ENCODE data around the gene OR52I2.
A peak's percentile ranks its signal among the peaks of the same experiment; 100 is the strongest.

OR52I2 gene

GRCh38 chr11:4581443-4581842 lies at the start of gene OR52I2:
Gene OR52I2 (plus strand): TSS chr11:4581743.
- DNase-seq: no peak

DNA sequence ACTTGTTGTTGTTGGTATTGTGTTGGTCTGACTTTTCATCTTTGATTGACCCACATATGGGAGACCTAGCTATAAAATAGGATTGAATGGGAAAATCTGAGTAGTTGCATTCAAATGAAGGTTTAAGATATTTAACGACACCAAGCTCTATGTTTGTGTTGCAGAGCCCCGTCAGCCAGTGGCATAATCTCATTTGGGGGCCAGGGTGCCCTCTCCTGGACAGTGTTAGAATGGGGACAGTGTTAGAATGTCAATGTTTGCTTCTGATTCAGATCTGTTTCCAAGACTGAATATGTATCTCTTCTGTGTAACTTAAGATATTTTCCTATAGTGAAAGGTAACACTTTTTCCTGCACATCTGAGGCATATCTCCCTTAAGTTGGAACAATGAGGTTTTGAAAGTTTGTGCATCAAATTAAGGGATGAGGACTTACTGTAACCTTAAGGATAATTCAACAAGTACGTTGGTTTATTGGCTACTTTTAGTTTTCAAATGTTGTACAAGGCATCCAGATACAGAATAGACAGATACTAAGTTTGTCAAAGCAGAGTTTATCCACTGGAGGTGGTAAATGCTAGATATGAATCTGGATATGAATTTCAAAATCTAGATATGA lies 41.8 kb upstream of the OR52I2 start:
- peak; percentile 31 for DNase-seq

DNA sequence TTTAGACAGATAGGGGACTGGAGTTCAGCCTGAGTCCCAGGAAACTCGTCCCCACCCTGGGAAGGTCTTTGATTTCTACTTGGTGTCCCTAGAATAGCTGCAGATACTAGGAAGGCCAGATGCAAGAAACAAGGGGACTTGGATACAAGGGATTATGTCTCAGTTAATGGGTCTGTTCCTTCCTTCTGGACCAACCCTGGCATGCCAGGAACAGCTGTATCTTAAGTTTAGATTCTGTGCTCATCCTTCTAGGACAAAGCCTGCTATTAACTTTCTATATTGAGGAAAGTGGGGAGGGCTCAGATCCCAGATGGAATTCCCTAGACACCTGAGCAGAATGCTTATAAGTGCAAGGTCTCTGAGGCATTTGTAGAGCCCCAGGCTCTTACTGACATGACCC lies 40.5 kb upstream of the OR52I2 start:
- DNase-seq: no peak

- no peak for DNase-seq
Measured at GRCh38 chr11:4543561-4543960, 38.0 kb upstream of the OR52I2 start.

- DNase-seq: no peak
Measured at GRCh38 chr11:4544891-4545290, 36.7 kb upstream of the OR52I2 start, which contains the start of gene OR52M1. Gene OR52M1 (plus strand): TSS chr11:4545191. CDS start chr11:4545191, 0 bp downstream.

DNA sequence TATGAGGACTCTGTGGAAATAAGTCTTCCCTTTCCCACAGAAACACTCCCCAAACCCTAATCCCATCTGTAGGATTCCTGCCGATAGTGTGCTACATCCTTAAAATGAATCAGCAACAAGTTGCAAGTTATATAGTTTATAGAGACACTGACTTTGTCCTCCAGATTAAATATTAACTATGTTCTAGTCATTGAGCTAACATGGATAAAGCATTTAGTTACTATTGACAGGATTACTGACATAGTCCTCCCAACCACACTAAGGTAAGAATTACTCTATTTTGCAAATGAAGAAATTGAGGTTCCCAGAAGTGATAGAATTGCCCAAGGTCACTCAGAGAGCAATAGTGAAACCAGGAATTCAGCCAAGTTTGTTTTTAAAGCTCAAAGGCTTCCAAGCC lies 34.7 kb upstream of the OR52I2 start:
- DNase-seq: no peak

DNA sequence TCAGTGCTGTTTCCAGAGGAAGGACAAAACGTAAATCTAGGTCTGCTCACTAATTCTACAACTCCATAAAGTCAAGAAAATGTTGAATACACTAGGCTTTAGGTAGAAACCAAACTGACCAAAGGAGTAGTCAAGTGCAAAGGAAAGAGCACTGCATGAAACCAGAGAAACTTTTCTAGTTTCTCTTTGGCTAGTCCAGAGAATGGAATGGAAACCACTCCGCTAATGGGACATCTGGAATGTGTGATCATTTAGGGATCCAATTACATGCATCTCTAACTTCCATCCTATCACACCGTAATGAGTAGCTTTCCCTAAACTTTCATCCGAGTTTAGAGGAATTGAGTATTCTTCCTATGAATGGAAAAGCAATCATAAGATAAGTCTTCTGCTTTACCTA lies 34.1 kb upstream of the OR52I2 start:
- DNase-seq: no peak

DNA sequence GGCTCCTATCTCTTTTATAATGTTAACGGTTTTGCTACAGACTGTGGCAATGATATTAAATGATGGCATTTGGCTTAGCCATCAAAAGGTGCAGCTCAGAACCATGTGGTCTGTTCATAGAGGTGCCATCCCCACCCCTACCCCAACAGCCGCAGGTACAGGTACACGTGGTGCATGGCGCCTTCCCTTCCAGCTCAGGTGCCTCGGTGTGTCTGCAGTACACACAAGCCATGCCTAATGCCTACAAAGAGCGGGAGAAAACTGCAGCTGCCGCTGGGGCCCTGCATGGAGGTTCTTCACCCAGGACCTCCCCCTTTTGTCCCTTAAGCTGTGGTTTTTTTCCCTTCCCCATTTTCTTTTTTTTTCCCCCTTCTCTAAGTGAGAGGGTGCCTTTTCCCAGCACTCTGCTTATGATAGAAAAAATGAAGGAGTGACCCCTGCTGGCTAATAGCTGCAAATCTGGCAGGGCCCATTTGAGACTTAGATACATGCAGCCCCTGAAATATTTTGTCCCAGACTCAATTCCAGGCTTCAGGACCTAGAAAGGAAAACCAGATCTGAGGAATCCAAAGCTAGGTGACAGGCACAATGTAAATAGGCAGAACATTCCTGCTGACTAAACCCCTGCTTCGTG lies 30.1 kb upstream of the OR52I2 start:
- no peak for DNase-seq

- no peak for DNase-seq
Measured at GRCh38 chr11:4559527-4560440, 21.8 kb upstream of the OR52I2 start.

GRCh38 chr11:4560467-4560866 lies 21.1 kb upstream of the OR52I2 start:
- DNase-seq: no peak

GRCh38 chr11:4565371-4565770 lies 16.2 kb upstream of the OR52I2 start:
- no peak for DNase-seq

GRCh38 chr11:4569075-4569474 lies 12.5 kb upstream of the OR52I2 start:
- no peak for DNase-seq

DNA sequence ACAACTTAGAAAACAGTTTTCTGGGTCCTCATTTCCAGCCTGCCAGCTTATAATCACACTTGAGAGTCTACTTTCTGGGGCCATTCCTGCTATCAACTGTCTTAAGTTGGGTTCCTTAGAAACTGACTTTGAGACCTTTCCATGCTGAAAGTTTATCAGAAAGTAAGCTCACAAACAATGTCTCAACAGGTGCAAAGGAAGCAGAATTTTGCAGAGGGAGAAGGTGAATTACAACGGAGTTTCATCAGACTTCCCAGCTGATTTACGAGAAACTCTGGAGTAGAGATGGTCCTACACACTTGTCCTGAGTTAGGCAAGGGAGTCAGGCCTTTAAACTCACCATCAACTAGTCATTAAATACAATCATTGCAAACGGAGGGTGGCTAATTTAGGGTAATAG lies 4.7 kb upstream of the OR52I2 start:
- DNase-seq: no peak

GRCh38 chr11:4577761-4578160 lies 3.8 kb upstream of the OR52I2 start:
- peak; percentile 39 for DNase-seq

DNA sequence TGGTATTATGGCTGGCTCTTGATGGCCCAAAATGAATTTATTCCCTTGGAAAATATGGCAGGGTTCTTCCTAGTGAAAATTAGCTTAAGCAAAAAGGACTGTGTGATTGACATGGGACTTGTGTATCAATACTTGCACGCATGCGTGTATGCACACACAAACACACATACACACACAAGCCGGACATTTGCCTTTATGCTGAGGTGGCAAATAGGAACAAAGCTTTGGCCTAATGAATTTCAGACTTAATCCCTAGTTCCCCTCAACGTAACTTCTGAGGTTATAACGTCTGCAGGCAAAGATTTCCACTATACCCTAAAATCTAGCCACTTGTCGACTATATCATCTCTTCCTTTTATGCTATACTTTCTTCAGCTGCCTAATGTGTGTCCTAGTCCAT lies 2.9 kb upstream of the OR52I2 start:
- DNase-seq: no peak

GRCh38 chr11:4580124-4580523 lies 1.4 kb upstream of the OR52I2 start:
- no peak for DNase-seq

GRCh38 chr11:4589017-4589416 lies 7.5 kb downstream of the OR52I2 start:
- no peak for DNase-seq

DNA sequence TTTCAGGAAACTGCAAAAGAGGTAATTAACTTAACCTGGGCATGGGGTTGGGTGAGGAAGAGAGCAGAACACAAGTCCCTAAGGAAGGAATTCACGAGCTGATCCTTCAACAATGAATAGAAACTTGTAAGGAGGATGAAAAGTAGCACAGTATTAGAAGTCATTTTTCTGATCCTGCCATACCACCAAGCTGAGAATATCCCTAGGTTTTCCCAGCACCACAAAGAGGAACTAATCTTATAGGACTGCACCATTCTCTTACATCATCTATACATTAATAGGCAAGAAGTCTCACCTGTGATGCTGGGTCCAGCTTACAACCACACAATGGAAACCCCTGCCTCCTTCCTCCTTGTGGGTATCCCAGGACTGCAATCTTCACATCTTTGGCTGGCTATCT lies 12.2 kb downstream of the OR52I2 start, which contains the start of gene OR52I1:
OR52I1 (plus strand) TSS at position 301 of the 400 bp plus-strand sequence; CDS start at position 301, 0 bp downstream.
- DNase-seq: no peak

DNA sequence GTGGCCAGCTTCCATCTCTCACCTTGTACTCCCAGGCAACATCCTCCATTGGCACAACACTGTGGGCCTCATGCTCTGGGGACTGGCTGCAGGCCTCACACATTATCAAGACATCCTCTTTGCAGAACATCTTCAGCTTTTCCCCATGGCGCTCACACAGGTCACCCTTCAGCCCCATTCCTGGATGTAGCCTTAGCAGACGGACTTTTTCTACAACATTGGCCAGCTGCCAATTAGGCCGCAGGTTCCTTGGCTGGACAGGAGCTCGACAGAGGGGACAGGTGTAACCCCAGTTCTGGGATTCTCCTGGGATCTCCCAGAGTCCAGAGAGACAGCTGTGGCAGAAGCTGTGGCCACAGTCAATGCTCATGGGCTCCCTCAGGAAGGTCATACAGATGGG lies 23.5 kb downstream of the OR52I2 start:
- DNase-seq: no peak

- peak; percentile 64 for DNase-seq
Measured at GRCh38 chr11:4606231-4607015, 24.9 kb downstream of the OR52I2 start.

- DNase-seq: peak; percentile 58
Measured at GRCh38 chr11:4607096-4607495, 25.6 kb downstream of the OR52I2 start.

GRCh38 chr11:4607781-4608666 lies 26.5 kb downstream of the OR52I2 start, which contains the start of gene TRIM68:
Gene TRIM68 (minus strand): TSS chr11:4608231. CDS start chr11:4605504, 2,727 bp downstream.
- peak; percentile 91 for DNase-seq
